SK-N-MC (cell line): ENCODE data around the gene SAMD11.

ENCODE experiments used
- DNase-seq: peaks from one replicate; pipeline ENCODE4 v3.0.0-alpha.2; 2011; ENCODE audit warnings: low read depth, low spot score
- H3K27ac ChIP-seq: fragments of 200-600 bp; sonication (generic); 2 replicates; pipeline ENCODE4 v1.5.1; 2016; ENCODE audit warnings: mixed run types
- H3K36me3 ChIP-seq: fragments of 200-600 bp; sonication (generic); 2 replicates; pipeline ENCODE4 v1.6.1; 2017; ENCODE audit warnings: antibody characterized with exemption, low read length, mixed read lengths; ENCODE audit not compliant: insufficient read depth
- H3K4me3 ChIP-seq: fragments of 200-600 bp; sonication (generic); 2 replicates; pipeline ENCODE4 v1.5.1; 2016
- H3K9ac ChIP-seq: fragments of 200-600 bp; sonication (generic); 2 replicates; pipeline ENCODE4 v1.8.0; 2017; ENCODE audit warnings: mixed run types, mixed read lengths; ENCODE audit not compliant: insufficient read length
- H3K9me3 ChIP-seq: fragments of 200-600 bp; sonication (generic); 2 replicates; pipeline ENCODE4 v1.6.1; 2017; ENCODE audit warnings: low read depth, mild to moderate bottlenecking, antibody characterized with exemption, low read length, moderate library complexity, mixed read lengths
- EZH2 ChIP-seq: fragments of 200-600 bp; sonication (generic); IDR thresholded peaks from one replicate; pipeline ENCODE4 v1.6.1; 2017; ENCODE audit warnings: antibody characterized with exemption
- FOXP2 ChIP-seq: optimal IDR thresholded peaks from 2 replicates; pipeline ENCODE3; 2011; ENCODE audit warnings: mild to moderate bottlenecking, moderate library complexity; ENCODE audit not compliant: insufficient read depth; ENCODE audit errors: extremely low read length, control extremely low read depth
- POLR2AphosphoS5 ChIP-seq: IDR thresholded peaks from 2 replicates; pipeline ENCODE4 v1.6.1; 2012; ENCODE audit warnings: mild to moderate bottlenecking, low read depth, low read length, borderline replicate concordance

The SAMD11 gene

DNA sequence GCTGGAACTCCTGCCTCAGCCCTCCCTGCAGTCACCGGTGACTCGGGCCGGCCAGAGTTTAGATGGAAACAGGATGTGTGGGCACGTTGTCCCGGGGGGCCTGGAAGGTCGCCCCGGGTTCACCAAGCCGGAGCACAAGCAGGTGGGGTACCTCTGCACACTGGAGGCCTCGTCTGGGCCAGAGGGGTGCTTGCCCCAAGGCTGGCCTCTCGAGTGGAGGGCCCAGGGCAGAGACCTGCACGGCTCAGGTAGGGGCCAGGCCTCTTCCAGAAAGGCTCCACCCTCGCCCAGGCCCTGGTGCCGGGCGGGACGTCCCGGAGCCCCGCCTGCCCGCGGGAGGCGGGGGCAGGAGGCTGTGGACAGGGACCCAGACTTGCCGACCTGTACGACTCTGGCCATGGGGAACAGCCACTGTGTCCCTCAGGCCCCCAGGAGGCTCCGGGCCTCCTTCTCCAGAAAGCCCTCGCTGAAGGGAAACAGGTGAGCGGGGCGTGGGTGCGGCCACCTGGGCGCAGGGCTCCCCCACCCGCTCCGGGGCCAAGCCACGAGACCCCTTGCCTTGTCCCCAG lies 42.5 kb downstream of the SAMD11 start, which contains the start of gene PLEKHN1:
PLEKHN1 (plus strand) TSS at position 348 of the 569 bp plus-strand sequence; CDS start at position 398, 50 bp downstream.
- Histone ChIP-seq H3K27ac (no peak within 1 kb of the TSS), H3K36me3 (peaks cover 12% of the 10 kb centered on the region; the same call in 1 of the 2 replicates), H3K4me3 (peak within 1 kb of the TSS; percentile 78), H3K9ac (peak within 1 kb of the TSS; percentile 45), H3K9me3 (no peaks in the 10 kb centered on the region)
- no peak for DNase-seq
- no peak for TF ChIP-seq EZH2
- TF ChIP-seq FOXP2, result no peak

DNA sequence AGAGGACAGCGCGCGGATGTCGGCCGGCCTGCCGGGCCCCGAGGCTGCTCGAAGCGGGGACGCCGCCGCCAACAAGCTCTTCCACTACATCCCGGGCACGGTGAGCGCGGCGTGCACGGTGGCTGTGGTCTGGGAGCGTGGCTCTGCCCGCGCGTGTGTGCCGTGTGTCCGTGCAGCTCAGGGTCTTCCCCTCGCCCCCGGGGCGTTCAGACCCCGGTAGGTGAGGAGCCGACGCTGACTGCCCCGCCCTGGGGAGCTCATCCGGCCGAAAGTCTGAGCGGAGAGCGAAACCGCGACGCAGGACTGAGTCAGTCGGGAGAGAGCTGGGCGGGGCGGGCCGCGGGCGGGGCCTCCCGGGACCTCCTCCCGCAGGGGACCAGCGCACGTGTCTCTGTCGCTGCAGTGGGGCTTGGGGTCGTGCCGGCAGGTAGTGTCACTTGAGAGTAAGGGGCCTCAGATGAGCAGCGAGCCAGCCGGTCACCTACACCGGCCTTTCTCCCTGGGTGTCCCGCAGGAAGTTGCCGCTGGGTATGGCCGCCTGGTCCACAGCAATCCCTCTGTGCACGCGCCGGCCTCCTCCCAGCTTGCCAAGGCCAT lies 43.1 kb downstream of the SAMD11 start:
- H3K9me3 ChIP-seq, result no peaks in the 10 kb centered on the region
- no peak overlapping the region for H3K27ac ChIP-seq
- H3K36me3 ChIP-seq, result peaks cover 12% of the 10 kb centered on the region; the same call in 1 of the 2 replicates
- TF ChIP-seq POLR2AphosphoS5 (no peak; the same call in 1 of the 2 replicates), FOXP2 (no peak), EZH2 (no peak)
- DNase-seq, result no peak
- peak overlapping the region; percentile 45 for H3K9ac ChIP-seq
- H3K4me3 ChIP-seq, result peak overlapping the region; percentile 78

DNA sequence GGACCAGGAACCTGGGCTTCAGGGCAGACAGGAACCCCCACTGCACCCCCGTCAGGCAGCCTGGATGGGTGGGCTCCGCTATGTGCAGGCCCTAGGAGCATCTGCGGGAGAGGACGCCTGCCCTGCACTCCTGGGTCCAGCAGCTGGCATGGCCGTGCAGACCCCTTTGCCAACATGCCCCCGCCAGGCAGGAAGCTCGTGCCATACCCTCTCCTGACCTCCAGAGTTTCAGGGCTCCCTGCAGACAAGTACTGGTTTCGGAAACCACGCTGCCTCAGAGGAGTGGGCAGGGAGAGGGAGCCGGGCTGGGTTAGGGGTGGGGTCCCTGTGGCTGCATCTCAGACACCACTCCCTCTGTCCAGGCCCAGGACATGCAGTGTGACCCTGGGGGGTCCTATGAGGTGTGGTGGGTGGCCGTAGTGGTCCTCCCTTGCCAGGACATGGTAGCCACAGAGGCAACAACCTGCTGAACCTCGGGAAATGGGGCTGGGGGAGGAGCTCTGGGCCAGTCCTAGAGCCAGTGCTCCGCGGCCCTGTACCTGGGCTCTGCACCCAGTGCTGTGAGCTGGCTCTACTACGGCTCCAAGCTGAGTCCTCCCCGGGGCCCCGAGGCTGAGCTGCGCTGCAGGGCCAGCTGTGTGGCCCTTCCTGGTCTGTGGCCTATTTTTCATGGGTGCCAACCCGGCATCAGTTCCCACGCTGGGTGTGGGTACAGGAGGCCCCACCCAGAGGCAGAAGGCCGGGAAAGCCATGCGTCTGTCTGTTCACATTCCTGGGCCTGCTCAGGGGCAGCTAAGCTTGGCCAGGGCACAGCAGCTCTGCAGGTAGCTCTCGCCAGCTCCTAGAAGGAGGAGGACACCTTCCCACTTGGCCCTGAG lies 44.0 kb downstream of the SAMD11 start:
- DNase-seq, result no peak
- no peak overlapping the region for H3K4me3 ChIP-seq
- H3K27ac ChIP-seq, result no peak overlapping the region
- peaks cover 6% of the 10 kb centered on the region; the same call in 1 of the 2 replicates for H3K36me3 ChIP-seq
- H3K9ac ChIP-seq, result no peak overlapping the region
- TF ChIP-seq FOXP2 (no peak), EZH2 (no peak), POLR2AphosphoS5 (no peak)
- H3K9me3 ChIP-seq, result no peaks in the 10 kb centered on the region

DNA sequence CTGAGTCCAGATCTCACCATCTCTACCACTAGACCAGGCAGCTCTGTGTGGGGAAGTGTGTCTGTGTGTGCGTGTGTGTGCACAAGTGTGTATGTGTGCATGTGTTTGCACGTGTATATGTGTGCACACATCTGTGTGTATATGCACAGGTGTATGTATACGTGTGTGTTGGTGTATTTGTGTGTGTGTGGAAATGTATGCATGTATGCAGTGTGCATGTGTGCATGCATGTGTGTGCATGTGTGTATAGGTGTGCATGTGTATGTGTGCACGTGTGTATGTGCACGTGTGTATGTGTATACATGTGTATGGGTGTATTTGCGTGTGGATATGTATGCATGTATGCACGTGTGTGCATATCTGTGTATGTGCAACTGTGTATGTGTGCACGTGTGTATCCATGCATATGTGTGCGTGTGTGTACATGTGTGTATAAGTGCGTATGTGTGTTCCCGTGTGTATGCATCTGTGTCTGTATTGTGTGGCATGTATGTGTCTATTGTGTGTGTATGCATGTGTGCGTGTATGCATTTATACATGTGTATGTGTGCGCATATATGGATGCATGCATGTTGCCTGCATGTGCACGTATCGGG lies 45.6 kb downstream of the SAMD11 start:
- no peak overlapping the region for H3K4me3 ChIP-seq
- TF ChIP-seq FOXP2, result no peak
- no peak for TF ChIP-seq POLR2AphosphoS5
- TF ChIP-seq EZH2, result no peak

DNA sequence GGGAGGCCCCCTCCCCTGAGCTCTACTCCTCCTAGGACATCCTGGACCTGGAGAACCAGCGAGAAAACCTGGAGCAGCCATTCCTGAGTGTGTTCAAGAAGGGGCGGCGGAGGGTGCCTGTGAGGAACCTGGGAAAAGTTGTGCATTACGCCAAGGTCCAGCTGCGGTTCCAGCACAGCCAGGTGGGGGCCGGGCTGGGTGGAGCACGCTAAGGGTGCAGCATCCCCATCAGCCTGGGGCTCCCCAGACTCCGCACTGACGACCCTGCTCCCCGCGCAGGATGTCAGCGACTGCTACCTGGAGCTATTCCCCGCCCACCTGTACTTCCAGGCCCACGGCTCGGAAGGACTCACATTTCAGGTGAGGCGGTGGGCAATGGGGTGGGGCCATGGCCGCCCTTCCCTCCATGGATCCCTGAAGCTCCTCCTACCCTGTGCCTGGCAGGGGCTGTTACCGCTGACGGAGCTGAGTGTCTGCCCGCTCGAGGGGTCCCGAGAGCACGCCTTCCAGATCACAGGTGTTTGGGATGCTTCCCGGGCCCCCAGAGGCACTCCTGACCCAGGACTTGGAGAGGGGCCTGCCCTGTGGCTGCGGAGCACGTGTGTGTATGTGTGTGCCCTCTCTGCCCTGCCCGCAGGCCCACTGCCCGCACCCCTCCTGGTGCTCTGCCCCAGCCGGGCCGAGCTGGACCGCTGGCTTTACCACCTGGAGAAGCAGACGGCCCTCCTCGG lies 46.7 kb downstream of the SAMD11 start:
- DNase-seq, result no peak
- TF ChIP-seq POLR2AphosphoS5 (no peak), EZH2 (no peak), FOXP2 (no peak)
- Histone ChIP-seq H3K36me3 (no peaks in the 10 kb centered on the region), H3K9me3 (no peaks in the 10 kb centered on the region), H3K4me3 (no peak overlapping the region), H3K27ac (no peak overlapping the region), H3K9ac (no peak overlapping the region)

More for the DNA sequence above, 45.6 kb downstream of the SAMD11 start:
- Histone ChIP-seq H3K9ac (no peak overlapping the region), H3K36me3 (no peaks in the 10 kb centered on the region), H3K27ac (no peak overlapping the region), H3K9me3 (no peaks in the 10 kb centered on the region)
- DNase-seq, result no peak

DNA sequence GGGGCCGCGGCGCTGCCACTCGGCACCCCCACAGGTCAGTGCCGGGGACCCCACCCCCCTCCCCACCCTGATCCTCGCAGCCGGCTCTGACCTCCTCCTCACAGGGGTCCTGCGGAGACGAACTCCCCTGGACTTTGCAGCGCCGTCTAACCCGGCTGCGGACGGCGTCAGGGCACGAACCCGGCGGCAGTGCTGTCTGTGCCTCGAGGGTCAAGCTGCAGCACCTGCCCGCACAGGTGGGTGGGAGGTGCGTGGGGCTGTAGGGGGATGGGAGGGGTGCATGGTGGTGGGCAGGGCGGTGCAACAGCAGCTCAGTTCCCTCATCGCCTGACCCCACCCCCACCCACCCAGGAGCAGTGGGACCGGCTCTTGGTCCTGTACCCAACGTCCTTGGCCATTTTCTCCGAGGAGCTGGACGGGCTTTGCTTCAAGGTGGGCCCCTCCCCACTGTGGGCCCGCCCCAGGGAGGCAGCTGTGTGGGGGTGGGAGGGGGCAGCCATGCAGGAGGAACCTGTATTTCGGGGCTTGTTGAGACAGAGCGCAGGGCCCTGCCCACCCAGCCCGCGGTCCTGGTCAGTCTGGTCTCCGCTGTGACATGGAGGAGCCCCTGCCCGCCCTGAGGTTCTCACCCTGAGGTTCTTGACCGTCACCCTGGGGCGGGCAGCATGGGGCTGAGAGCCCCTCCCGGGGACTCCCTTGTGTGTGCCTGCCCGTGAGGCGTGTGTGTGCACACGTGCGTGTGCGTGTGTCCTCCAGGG lies 47.4 kb downstream of the SAMD11 start:
- Histone ChIP-seq H3K36me3 (no peaks in the 10 kb centered on the region), H3K4me3 (no peak overlapping the region), H3K9me3 (no peaks in the 10 kb centered on the region), H3K9ac (no peak overlapping the region), H3K27ac (no peak overlapping the region)
- DNase-seq, result no peak
- TF ChIP-seq EZH2 (no peak), POLR2AphosphoS5 (no peak), FOXP2 (no peak)

DNA sequence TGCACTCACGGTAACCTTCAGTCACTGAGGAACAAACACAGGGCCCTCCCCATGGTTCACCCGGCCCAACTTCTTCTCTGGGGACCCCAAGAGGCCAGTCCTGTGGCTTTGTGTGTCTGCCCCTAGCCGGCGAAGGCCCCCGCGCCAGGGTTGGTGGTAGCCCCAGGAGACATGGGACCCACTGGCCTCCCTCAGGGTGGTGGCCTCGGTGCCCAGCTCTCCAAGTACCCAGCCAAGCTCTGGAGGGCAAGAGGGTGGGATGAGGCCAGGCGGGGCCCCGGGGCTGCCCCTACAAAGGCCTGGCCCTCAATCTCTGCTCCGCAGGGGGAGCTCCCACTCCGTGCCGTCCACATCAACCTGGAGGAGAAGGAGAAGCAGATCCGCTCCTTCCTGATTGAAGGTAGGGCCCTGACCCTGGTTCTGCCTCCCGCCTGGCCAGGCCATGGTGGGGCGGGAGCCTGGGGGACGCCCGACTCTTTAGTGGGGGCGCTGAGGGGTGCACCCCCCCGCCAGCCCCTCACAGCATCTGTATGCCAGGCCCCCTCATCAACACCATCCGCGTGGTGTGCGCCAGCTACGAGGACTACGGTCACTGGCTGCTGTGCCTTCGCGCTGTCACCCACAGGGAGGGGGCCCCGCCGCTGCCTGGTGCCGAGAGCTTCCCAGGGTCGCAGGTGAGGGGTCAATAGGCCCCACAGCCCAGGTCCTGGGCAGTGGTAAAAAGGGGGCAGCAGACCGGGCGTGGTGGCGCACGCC lies 48.2 kb downstream of the SAMD11 start:
- Histone ChIP-seq H3K36me3 (no peaks in the 10 kb centered on the region), H3K9me3 (no peaks in the 10 kb centered on the region), H3K27ac (no peak overlapping the region), H3K4me3 (no peak overlapping the region), H3K9ac (no peak overlapping the region)
- no peak for TF ChIP-seq EZH2
- TF ChIP-seq FOXP2, result no peak
- TF ChIP-seq POLR2AphosphoS5, result no peak
- DNase-seq, result no peak
